HUES64 (cell line): ENCODE results near the gene GGTLC1.
"Not testable (repeated sequence)": the region's sequence is repeated elsewhere in the genome, so short reads cannot be mapped to it uniquely, and the experiment has no call there.

Source experiments
- H3K27ac ChIP-seq: 2 replicates; pipeline ENCODE4 v1.7.0; 2013; ENCODE audit warnings: low read depth, low read length, inconsistent platforms
- H3K27me3 ChIP-seq: 2 replicates; pipeline ENCODE4 v1.6.1; 2013; ENCODE audit warnings: mild to moderate bottlenecking, low read length; ENCODE audit not compliant: insufficient read depth
- H3K36me3 ChIP-seq: 2 replicates; pipeline ENCODE4 v1.6.1; 2013; ENCODE audit warnings: mild to moderate bottlenecking, low read length; ENCODE audit not compliant: insufficient read depth
- H3K4me1 ChIP-seq: 2 replicates; pipeline ENCODE4 v1.6.1; 2013; ENCODE audit warnings: mild to moderate bottlenecking, low read length, moderate library complexity; ENCODE audit not compliant: insufficient read depth
- H3K4me3 ChIP-seq: 2 replicates; pipeline ENCODE4 v1.5.1; 2013; ENCODE audit warnings: mild to moderate bottlenecking, low read length, moderate library complexity
- H3K9ac ChIP-seq: 2 replicates; pipeline ENCODE4 v1.6.1; 2013; ENCODE audit warnings: mild to moderate bottlenecking, low read depth, low read length
- H3K9me3 ChIP-seq: 2 replicates; pipeline ENCODE4 v1.6.1; 2013; ENCODE audit warnings: low read depth, low read length; ENCODE audit not compliant: insufficient read depth
- WGBS: fragments of 150-250, 120-280 bp; methylation state at CpG from one replicate; pipeline ENCODE4 v1.1.7; 2013; ENCODE audit warnings: missing lambda C conversion rate; 5-methylcytosine and 5-hydroxymethylcytosine counted together

Gene GGTLC1

GRCh38 chr20:23981014-23981413 is 7.6 kb downstream of the GGTLC1 start:
- not testable (repeated sequence) for H3K9me3 ChIP-seq, H3K4me3 ChIP-seq, H3K4me1 ChIP-seq, H3K9ac ChIP-seq, H3K27ac ChIP-seq, H3K27me3 ChIP-seq, H3K36me3 ChIP-seq
- 86% methylated on average over 11 of the region's 11 CpGs for WGBS

DNA sequence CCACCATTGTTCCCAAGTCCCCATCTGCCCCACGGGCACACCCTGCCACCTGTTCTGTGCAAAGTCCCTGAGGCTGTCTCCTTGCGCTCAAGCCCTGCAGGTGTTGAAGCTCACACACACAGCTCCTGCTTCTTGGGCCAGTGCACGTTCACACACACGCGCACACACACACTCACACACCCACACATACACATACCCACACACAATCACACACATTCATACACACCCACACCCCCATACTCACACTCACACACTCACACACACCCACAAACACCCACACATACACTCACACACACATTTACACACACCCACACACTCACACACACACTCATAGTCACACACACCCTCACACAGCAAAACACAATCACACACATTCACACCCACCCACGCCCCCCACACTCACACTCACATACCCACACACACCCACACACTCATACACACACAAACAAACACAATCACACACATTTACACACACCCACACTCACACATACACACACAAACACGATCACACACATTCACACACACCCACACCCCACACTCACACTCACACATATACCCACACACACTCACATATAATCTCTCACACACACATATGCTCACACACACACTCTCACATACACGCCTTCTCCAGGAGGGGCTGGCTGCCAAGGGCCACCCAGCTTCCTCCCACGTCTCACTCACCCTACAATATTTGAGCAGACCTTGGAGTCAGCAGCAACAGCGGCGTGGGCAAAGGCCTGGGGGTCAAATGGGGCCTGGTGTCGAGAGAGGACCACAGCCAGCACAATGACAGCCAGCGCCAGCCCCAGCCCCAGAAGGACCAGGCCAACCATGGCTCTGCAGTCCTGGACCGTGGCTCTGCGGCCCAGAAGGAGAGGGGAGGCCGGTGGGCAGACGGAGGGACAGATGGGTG is 8.4 kb downstream of the GGTLC1 start:
- WGBS: 90% methylated on average over 15 of the region's 17 CpGs

DNA sequence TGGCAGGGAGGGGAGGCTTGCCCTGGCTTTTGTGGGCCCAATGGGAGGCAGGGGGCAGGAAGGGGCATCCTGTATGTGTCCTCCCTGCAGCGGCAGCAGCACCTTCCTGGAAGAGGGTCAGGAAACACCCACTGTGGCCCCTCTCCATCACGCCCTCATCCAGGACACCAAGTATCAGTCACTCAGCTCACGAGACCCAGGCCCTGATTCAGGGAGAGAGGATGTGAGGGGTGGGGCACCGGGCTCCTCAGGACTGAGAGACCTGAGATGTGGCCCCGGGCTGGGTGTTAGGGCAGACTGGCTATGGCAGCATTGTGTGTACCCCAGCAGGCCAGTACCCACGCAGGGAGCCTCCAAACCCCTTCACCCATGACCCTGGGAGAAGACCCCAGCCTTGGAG is 9.2 kb downstream of the GGTLC1 start:
- not testable (repeated sequence) for H3K36me3 ChIP-seq, H3K4me3 ChIP-seq, H3K27me3 ChIP-seq, H3K4me1 ChIP-seq, H3K27ac ChIP-seq, H3K9me3 ChIP-seq, H3K9ac ChIP-seq
- WGBS: 86% methylated on average over 3 of the region's 6 CpGs

More for the DNA sequence above, 8.4 kb downstream of the GGTLC1 start:
- H3K36me3 ChIP-seq, H3K4me1 ChIP-seq, H3K4me3 ChIP-seq, H3K9me3 ChIP-seq, H3K27ac ChIP-seq, H3K27me3 ChIP-seq, H3K9ac ChIP-seq: not testable (repeated sequence)

DNA sequence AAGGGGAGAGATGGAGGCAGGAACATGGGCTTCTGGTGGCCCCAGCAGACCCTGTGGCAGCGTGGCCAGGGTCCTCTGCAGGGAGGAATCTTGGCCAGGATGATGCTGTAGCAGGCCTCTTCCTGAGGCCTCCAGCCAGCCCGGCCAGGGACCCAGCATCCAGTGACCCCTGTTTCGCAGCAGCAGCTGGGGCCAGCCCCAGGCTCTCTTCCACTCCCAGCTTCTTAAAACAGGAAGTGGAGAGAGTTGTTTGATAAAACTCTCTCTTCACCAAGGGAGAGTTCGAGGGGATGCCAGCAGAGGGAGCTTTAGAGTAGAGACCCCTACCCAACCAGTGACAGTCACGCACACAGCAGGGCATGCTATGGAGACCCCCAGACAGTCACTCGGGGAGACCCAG is 10.1 kb downstream of the GGTLC1 start:
- H3K9ac ChIP-seq, H3K4me3 ChIP-seq, H3K9me3 ChIP-seq, H3K4me1 ChIP-seq, H3K27ac ChIP-seq, H3K27me3 ChIP-seq, H3K36me3 ChIP-seq: not testable (repeated sequence)
- 52% methylated on average over 5 of the region's 6 CpGs for WGBS

DNA sequence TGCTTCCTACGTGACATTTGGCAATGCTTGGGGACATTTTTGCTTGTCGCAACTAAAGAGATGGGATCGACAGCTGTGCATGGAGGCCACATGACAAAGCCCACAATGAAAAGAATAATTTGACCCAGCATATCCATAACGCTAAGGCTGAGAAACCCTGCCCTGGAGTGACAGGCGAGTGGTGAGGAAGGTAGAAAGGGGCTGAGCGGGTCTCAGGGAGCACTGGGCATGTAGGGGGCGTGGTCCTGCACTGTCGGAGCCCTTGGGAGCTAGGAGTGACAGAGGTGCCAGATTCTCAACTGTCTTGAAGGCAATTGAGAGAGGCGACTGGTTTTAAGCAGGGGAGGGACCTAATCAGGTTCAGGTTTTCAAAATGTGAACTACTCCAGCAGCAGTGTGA is 13.6 kb downstream of the GGTLC1 start:
- H3K9me3 ChIP-seq: no peaks in the 10 kb centered on the region
- H3K4me3 ChIP-seq: no peak overlapping the region
- 70% methylated on average over 9 of the region's 9 CpGs for WGBS
- H3K4me1 ChIP-seq: peaks cover 4% of the 10 kb centered on the region; the same call in 1 of the 2 replicates
- no peak overlapping the region for H3K27ac ChIP-seq
- H3K9ac ChIP-seq: no peak overlapping the region
- no peaks in the 10 kb centered on the region for H3K36me3 ChIP-seq
- H3K27me3 ChIP-seq: no peaks in the 10 kb centered on the region

- Histone ChIP-seq H3K4me1 (peaks cover 4% of the 10 kb centered on the region; the same call in 1 of the 2 replicates), H3K36me3 (no peaks in the 10 kb centered on the region), H3K4me3 (no peak overlapping the region), H3K27me3 (no peaks in the 10 kb centered on the region), H3K9me3 (no peaks in the 10 kb centered on the region), H3K9ac (no peak overlapping the region), H3K27ac (no peak overlapping the region)
Measured at GRCh38 chr20:23971310-23971709, 17.3 kb downstream of the GGTLC1 start.

GRCh38 chr20:23970049-23970448 is 18.5 kb downstream of the GGTLC1 start:
- H3K9ac ChIP-seq: no peak overlapping the region
- H3K4me3 ChIP-seq: no peak overlapping the region
- WGBS: 85% methylated on average over 1 of the region's 1 CpG
- no peaks in the 10 kb centered on the region for H3K36me3 ChIP-seq
- H3K27me3 ChIP-seq: no peaks in the 10 kb centered on the region
- peaks cover 4% of the 10 kb centered on the region; the same call in 1 of the 2 replicates for H3K4me1 ChIP-seq
- H3K27ac ChIP-seq: no peak overlapping the region
- H3K9me3 ChIP-seq: peaks cover 9% of the 10 kb centered on the region

DNA sequence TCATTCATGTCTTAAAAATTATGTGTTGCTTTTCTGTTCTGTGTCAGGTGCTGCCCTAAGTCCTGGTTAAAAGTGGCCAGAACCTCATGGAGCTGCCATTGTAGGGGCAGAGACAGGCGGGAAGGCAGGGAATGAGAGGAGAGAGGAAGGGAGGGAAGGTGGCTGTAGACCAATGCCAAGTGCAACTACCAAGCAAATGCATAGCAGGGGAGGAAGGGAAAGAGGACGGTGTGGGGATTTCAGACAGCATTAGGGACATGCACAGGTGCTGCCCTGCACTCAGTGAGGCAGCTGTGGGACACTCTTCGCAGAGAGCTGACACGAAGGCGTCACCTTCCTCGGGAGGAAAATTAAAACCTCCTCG is 21.0 kb downstream of the GGTLC1 start:
- Histone ChIP-seq H3K27me3 (no peaks in the 10 kb centered on the region), H3K9ac (no peak overlapping the region), H3K9me3 (peaks cover 33% of the 10 kb centered on the region), H3K4me3 (no peak overlapping the region), H3K4me1 (peaks cover 4% of the 10 kb centered on the region; the same call in 1 of the 2 replicates), H3K36me3 (no peaks in the 10 kb centered on the region), H3K27ac (no peak overlapping the region)
- WGBS: 80% methylated on average over 7 of the region's 7 CpGs

DNA sequence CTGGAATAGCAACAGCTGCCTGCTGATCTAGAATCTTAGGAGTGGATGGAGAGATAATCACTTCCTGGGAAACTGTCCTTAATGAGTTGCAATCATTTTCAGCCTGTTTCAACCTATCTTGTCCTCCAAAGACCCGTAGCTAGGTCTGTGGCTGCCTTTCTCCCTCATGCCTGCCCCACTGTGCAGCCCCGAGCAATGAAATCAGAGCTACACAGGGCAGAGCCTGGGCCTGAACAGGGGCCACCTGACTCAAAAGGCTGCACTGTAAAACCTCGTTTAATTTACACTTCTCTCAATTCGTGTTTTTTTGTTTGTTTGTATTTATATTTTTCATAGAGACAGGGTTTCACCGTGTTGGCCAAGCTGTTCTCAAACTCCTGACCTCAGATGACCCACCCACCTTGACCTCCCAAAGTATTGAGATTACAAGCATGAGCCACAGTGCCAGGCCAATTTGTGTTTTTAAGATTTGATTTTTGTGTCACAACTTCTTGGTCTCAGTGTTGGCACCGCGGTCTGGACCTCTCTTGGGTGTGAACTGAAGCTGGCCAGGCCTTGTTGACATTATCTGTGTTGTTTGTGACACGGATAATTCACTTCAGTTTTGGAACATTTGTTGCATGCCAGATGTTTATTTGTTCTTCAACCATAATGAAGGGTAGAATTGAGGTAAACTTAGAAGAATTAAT is 21.5 kb downstream of the GGTLC1 start:
- H3K9me3 ChIP-seq: peaks cover 38% of the 10 kb centered on the region
- no peaks in the 10 kb centered on the region for H3K36me3 ChIP-seq
- 96% methylated on average over 7 of the region's 8 CpGs for WGBS
- H3K27me3 ChIP-seq: no peaks in the 10 kb centered on the region
- no peak overlapping the region for H3K4me3 ChIP-seq
- H3K27ac ChIP-seq: no peak overlapping the region
- H3K4me1 ChIP-seq: peaks cover 4% of the 10 kb centered on the region; the same call in 1 of the 2 replicates
- no peak overlapping the region for H3K9ac ChIP-seq

DNA sequence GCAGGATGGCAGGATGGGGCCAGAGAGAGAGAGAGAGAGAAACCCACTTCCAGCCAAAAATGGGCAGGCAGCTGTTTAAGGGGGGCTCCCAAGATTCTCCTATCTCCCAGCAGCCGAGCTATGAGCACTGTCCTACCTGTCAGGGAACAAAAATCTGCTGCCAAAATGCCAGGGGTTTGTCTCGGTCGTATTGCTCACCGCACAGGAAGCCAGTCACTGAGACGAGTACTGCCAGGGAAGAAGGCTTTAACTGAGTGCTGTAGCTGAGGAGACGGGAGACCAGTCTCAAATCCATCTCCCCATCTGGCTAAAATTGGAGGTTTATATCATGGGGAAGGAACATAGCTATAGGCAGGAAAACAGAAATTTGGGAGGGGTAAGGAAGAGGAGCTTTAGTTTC is 22.3 kb downstream of the GGTLC1 start:
- H3K9ac ChIP-seq: no peak overlapping the region
- H3K27me3 ChIP-seq: no peaks in the 10 kb centered on the region
- peaks cover 45% of the 10 kb centered on the region for H3K9me3 ChIP-seq
- H3K4me3 ChIP-seq: no peak overlapping the region
- peaks cover 1% of the 10 kb centered on the region; the same call in 1 of the 2 replicates for H3K4me1 ChIP-seq
- 95% methylated on average over 6 of the region's 6 CpGs for WGBS
- H3K36me3 ChIP-seq: no peaks in the 10 kb centered on the region
- no peak overlapping the region for H3K27ac ChIP-seq

DNA sequence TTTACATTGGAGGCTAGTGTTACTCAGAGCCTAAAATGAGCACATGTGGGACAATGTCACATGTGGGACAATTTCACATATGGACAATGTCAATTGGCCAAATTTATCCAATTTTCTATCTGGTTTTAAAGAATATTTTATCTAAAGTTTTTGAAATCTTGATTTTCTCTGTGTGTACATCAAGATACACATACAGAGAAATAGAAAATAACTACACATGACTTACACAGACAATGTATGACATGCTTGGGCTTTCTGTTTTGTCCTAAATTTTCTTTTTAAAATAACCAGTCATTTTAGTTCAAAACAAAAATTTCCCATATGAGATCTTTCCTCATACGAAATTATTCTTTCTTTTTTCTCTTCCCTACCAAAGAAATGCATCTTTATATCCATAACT is 24.6 kb downstream of the GGTLC1 start:
- Histone ChIP-seq H3K27me3 (no peaks in the 10 kb centered on the region), H3K9ac (no peak overlapping the region), H3K4me1 (no peaks in the 10 kb centered on the region), H3K9me3 (peaks cover 49% of the 10 kb centered on the region), H3K27ac (no peak overlapping the region), H3K36me3 (no peaks in the 10 kb centered on the region), H3K4me3 (no peak overlapping the region)
- WGBS: 73% methylated on average over 1 of the region's 1 CpG
